H1 (cell line): ENCODE data around the gene DPEP1. TPM values are rescaled to one million over a fixed set of nuclear protein-coding genes. Genes with fewer than 3 reads are reported as not detected.

Experiments used
- ATF3 ChIP-seq: IDR thresholded peaks from 2 replicates; pipeline ENCODE4 v1.6.1; 2011; ENCODE audit warnings: low read depth, mild to moderate bottlenecking, low read length; ENCODE audit not compliant: insufficient read depth
- MAX ChIP-seq: IDR thresholded peaks from 2 replicates; pipeline ENCODE4 v1.6.1; 2012; ENCODE audit warnings: inconsistent platforms
- RAD21 ChIP-seq, 2 experiments: IDR thresholded peaks in 1 of 2; conservative IDR thresholded peaks in 1 of 2; 2 replicates each; pipeline ENCODE4 v1.6.1; 2011; ENCODE audit warnings: low read depth in 2 of 2, low read length in 2 of 2, improper control_type of control experiment in 1 of 2, inconsistent platforms in 1 of 2, mild to moderate bottlenecking in 1 of 2, moderate library complexity in 1 of 2
- SRF ChIP-seq: IDR thresholded peaks from 2 replicates; pipeline ENCODE4 v1.6.1; 2011; ENCODE audit warnings: mild to moderate bottlenecking, low read depth, low read length, moderate library complexity
- TAF7 ChIP-seq: optimal IDR thresholded peaks from 2 replicates; pipeline ENCODE3; 2011; ENCODE audit warnings: low read depth, mild to moderate bottlenecking, inconsistent platforms, low read length, moderate library complexity, borderline replicate concordance
- ZNF274 ChIP-seq: IDR thresholded peaks from 2 replicates; pipeline ENCODE4 v1.7.0; 2012; ENCODE audit warnings: low read length, borderline replicate concordance; ENCODE audit errors: extremely low read depth
- polyA plus RNA-seq, 7 experiments: library from polyadenylated mRNA; depleted of rRNA in 3 of 7; stranded (reverse) in 5 of 7; unstranded in 2 of 7; fragments of >200 nt in 5 of 7; fragments of 200-250 nt in 2 of 7; gene quantifications; 1 replicate in 5 of 7; 2 replicates in 1 of 7; 4 replicates in 1 of 7; pipeline versions ENCODE4 v1.2.1 to v1.2.3, GENCODE V29; 2011 to 2013; ENCODE audit warnings: missing spikeins in 2 of 7, mixed read lengths in 2 of 7
- total RNA-seq: library from RNA; stranded (reverse); fragmentation: NEBNext Ultra II Directional; extraction: Animal tissue kit (Norgen Biotek cat#: 25700); gene quantifications from 2 replicates; pipeline ENCODE4 v1.2.1, GENCODE V29; 2021

The DPEP1 gene
- total and polyA plus RNA-seq, 2 of the 8 experiments (the other 6 are each of a cell fraction or from before 2014, with no cell fraction given) = 2.8 to 3.1 TPM

- TF ChIP-seq ATF3 = no peak
- TF ChIP-seq ZNF274 = no peak
- TF ChIP-seq MAX = no peak
- TF ChIP-seq TAF7 = no peak
- TF ChIP-seq SRF = no peak
- no peak for TF ChIP-seq RAD21 (IDR thresholded peaks at IDR 0.05 in 1 of 2, conservative IDR thresholded peaks at IDR 0.05 in 1 of 2; ENCODE audit: low read depth in 2 of 2, low read length in 2 of 2)
These were observed 29.1 kb downstream of the DPEP1 start (continued) for GRCh38 chr16:89642574-89642973.
